ENCODE measurements around the gene RBM12.

DNA sequence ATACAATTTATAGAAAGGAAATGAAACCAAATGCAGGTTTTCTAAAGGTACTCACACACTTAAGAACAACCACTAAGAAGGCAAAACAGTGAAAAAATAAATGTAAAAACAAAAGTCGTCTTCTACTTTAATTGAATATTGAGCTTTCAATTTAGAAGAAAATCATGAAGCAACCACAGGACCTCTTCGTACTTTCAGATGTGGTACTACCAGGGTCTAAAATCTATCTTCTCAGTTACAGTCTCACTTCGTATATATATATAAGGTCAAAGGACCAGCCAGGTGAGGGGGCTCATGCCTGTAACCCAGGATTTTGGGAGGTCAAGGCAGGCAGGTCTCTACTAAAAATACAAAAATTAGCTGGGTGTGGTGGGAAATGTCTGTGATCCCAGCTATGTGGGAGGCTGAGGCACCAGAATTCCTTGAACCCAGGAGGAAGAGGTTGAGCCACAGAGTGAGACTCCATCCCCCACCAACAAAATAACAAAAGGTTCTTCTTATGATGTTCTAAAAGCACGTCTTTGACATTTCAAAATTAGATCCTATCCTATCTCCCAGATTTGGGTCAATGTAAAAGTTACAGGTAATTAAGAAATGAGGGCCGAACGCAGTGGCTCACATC lies 47.0 kb upstream of the RBM12 start:
- no peak for TF ChIP-seq POLR2A (IDR thresholded peaks at IDR 0.05)
- TF ChIP-seq, protein P1, sequence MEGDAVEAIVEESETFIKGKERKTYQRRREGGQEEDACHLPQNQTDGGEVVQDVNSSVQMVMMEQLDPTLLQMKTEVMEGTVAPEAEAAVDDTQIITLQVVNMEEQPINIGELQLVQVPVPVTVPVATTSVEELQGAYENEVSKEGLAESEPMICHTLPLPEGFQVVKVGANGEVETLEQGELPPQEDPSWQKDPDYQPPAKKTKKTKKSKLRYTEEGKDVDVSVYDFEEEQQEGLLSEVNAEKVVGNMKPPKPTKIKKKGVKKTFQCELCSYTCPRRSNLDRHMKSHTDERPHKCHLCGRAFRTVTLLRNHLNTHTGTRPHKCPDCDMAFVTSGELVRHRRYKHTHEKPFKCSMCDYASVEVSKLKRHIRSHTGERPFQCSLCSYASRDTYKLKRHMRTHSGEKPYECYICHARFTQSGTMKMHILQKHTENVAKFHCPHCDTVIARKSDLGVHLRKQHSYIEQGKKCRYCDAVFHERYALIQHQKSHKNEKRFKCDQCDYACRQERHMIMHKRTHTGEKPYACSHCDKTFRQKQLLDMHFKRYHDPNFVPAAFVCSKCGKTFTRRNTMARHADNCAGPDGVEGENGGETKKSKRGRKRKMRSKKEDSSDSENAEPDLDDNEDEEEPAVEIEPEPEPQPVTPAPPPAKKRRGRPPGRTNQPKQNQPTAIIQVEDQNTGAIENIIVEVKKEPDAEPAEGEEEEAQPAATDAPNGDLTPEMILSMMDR (IDR thresholded peaks at IDR 0.05 in 4 of 5, conservative IDR thresholded peaks at IDR 0.05 in 1 of 5), result no peak

Measured in gastrocnemius medialis (tissue), 4 donors.